ENCODE measurements around the gene FNDC10.

GRCh38 chr1:1612104-1612400 is 12.1 kb upstream of the FNDC10 start:
- TF ChIP-seq EP300 (IDR thresholded peaks at IDR 0.05) = no peak
- TF ChIP-seq, protein P1, sequence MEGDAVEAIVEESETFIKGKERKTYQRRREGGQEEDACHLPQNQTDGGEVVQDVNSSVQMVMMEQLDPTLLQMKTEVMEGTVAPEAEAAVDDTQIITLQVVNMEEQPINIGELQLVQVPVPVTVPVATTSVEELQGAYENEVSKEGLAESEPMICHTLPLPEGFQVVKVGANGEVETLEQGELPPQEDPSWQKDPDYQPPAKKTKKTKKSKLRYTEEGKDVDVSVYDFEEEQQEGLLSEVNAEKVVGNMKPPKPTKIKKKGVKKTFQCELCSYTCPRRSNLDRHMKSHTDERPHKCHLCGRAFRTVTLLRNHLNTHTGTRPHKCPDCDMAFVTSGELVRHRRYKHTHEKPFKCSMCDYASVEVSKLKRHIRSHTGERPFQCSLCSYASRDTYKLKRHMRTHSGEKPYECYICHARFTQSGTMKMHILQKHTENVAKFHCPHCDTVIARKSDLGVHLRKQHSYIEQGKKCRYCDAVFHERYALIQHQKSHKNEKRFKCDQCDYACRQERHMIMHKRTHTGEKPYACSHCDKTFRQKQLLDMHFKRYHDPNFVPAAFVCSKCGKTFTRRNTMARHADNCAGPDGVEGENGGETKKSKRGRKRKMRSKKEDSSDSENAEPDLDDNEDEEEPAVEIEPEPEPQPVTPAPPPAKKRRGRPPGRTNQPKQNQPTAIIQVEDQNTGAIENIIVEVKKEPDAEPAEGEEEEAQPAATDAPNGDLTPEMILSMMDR (IDR thresholded peaks at IDR 0.05) = no peak

Data from esophagus muscularis mucosa (tissue), 3 donors.